HEK293 (cell line): Measurements from ENCODE around the gene CCNJL.

Experiments
- CTCF ChIA-PET: fragments of 350-600 bp; formaldehyde crosslinking; extraction: SDS; loops from one replicate; lab custom pipeline; 2021; ENCODE audit warnings: antibody characterized with exemption; lab: Yijun Ruan, JAX
- POLR2A ChIA-PET: fragments of 300-600 bp; formaldehyde crosslinking; extraction: SDS; loops from one replicate; lab custom pipeline; 2020; ENCODE audit warnings: antibody characterized with exemption, inconsistent platforms; lab: Yijun Ruan, JAX
- H3K27ac ChIP-seq: fragments of 200-500 bp; sonication (Bioruptor generic); 2 replicates; pipeline ENCODE4 v1.5.1; 2014; ENCODE audit warnings: low read depth, low read length, control low read depth, inconsistent platforms; ENCODE audit errors: extremely low read depth
- H3K36me3 ChIP-seq, 2 experiments: fragments of 200-500 bp in 1 of 2; sonication (Bioruptor generic) in 1 of 2; 1 replicate in 1 of 2; 2 replicates in 1 of 2; pipeline ENCODE4 v1.5.1; 2014 to 2017; ENCODE audit warnings: inconsistent platforms in 2 of 2, low read length in 2 of 2; ENCODE audit not compliant: control insufficient read depth in 2 of 2, insufficient read depth in 1 of 2
- H3K4me1 ChIP-seq: fragments of 200-500 bp; sonication (Bioruptor generic); 2 replicates; pipeline ENCODE4 v1.5.1; 2014; ENCODE audit warnings: mild to moderate bottlenecking, low read length, inconsistent platforms; ENCODE audit not compliant: control insufficient read depth, insufficient read depth
- H3K4me3 ChIP-seq: 2 replicates; pipeline ENCODE4 v1.5.1; 2011; ENCODE audit warnings: low read depth, mild to moderate bottlenecking, control low read depth, low read length, moderate library complexity
- H3K9me3 ChIP-seq: fragments of 200-500 bp; sonication (Bioruptor generic); 2 replicates; pipeline ENCODE4 v1.5.1; 2014; ENCODE audit warnings: low read depth, low read length, inconsistent platforms; ENCODE audit not compliant: control insufficient read depth, insufficient read depth
- GLI2 ChIP-seq: fragments of 450-650 bp; formaldehyde crosslinking; IDR thresholded peaks from 2 replicates; pipeline ENCODE4; 2017; ENCODE audit warnings: missing biosample characterization, missing genetic modification characterization, low read depth, borderline replicate concordance
- KLF10 ChIP-seq: fragments of 450-650 bp; IDR thresholded peaks from 2 replicates; pipeline ENCODE4 v1.5.1; 2018; ENCODE audit warnings: missing biosample characterization, mild to moderate bottlenecking, missing genetic modification characterization
- ZBTB17 ChIP-seq: fragments of 450-650 bp; formaldehyde crosslinking; IDR thresholded peaks from 2 replicates; pipeline ENCODE4 v1.5.1; 2016; ENCODE audit warnings: missing biosample characterization, missing genetic modification characterization
- ZBTB48 ChIP-seq: fragments of 450-650 bp; formaldehyde crosslinking; IDR thresholded peaks from 2 replicates; pipeline ENCODE4 v1.5.1; 2016; ENCODE audit warnings: missing biosample characterization, missing genetic modification characterization
- ZBTB7A ChIP-seq: fragments of 450-650 bp; formaldehyde crosslinking; IDR thresholded peaks from 2 replicates; pipeline ENCODE4 v1.5.1; 2016; ENCODE audit warnings: low read depth, missing biosample characterization, missing genetic modification characterization
- ZFP3 ChIP-seq: fragments of 450-650 bp; formaldehyde crosslinking; IDR thresholded peaks from 2 replicates; pipeline ENCODE4 v1.5.1; 2016; ENCODE audit warnings: low read depth, missing biosample characterization, missing genetic modification characterization
- ZNF248 ChIP-seq: fragments of 450-650 bp; formaldehyde crosslinking; IDR thresholded peaks from 2 replicates; pipeline ENCODE4 v1.5.1; 2017; ENCODE audit warnings: missing biosample characterization, missing genetic modification characterization
- ZNF354C ChIP-seq: fragments of 450-650 bp; formaldehyde crosslinking; IDR thresholded peaks from 2 replicates; pipeline ENCODE4 v1.5.1; 2016; ENCODE audit warnings: missing biosample characterization, missing genetic modification characterization, low read depth, borderline replicate concordance
- ZNF416 ChIP-seq: fragments of 450-650 bp; formaldehyde crosslinking; IDR thresholded peaks from 2 replicates; pipeline ENCODE4 v1.5.1; 2016; ENCODE audit warnings: missing biosample characterization, missing genetic modification characterization
- ZNF510 ChIP-seq: fragments of 450-650 bp; formaldehyde crosslinking; IDR thresholded peaks from 2 replicates; pipeline ENCODE4 v1.5.1; 2018; ENCODE audit warnings: mild to moderate bottlenecking, missing genetic modification characterization, missing biosample characterization; ENCODE audit not compliant: insufficient replicate concordance
- ZNF629 ChIP-seq: fragments of 450-650 bp; formaldehyde crosslinking; IDR thresholded peaks from 2 replicates; pipeline ENCODE4 v1.5.1; 2017; ENCODE audit warnings: missing biosample characterization, missing genetic modification characterization
- TF ChIP-seq, protein P1 (sequence below): fragments of 450-650 bp; formaldehyde crosslinking; IDR thresholded peaks from 2 replicates; pipeline ENCODE4 v1.5.1; 2017; ENCODE audit warnings: missing biosample characterization, missing genetic modification characterization
- TF ChIP-seq, protein P2 (sequence below): fragments of 450-650 bp; formaldehyde crosslinking; IDR thresholded peaks from 2 replicates; pipeline ENCODE4 v1.5.1; 2016; ENCODE audit warnings: missing biosample characterization, missing genetic modification characterization, low read depth
- TF ChIP-seq, protein P3 (sequence below): fragments of 450-650 bp; formaldehyde crosslinking; IDR thresholded peaks from 2 replicates; pipeline ENCODE4 v1.5.1; 2016; ENCODE audit warnings: missing biosample characterization, missing genetic modification characterization
- TF ChIP-seq, protein P4 (sequence below): fragments of 450-650 bp; formaldehyde crosslinking; IDR thresholded peaks from 2 replicates; pipeline ENCODE4 v1.5.1; 2017; ENCODE audit warnings: missing biosample characterization, missing genetic modification characterization
- TF ChIP-seq, protein P5 (sequence below): fragments of 450-650 bp; formaldehyde crosslinking; IDR thresholded peaks from 2 replicates; pipeline ENCODE4 v1.5.1; 2016; ENCODE audit warnings: missing biosample characterization, missing genetic modification characterization
- TF ChIP-seq, protein P6 (sequence below): fragments of 450-650 bp; formaldehyde crosslinking; IDR thresholded peaks from 2 replicates; pipeline ENCODE4 v1.5.1; 2016; ENCODE audit warnings: missing biosample characterization, missing genetic modification characterization

CCNJL gene

DNA sequence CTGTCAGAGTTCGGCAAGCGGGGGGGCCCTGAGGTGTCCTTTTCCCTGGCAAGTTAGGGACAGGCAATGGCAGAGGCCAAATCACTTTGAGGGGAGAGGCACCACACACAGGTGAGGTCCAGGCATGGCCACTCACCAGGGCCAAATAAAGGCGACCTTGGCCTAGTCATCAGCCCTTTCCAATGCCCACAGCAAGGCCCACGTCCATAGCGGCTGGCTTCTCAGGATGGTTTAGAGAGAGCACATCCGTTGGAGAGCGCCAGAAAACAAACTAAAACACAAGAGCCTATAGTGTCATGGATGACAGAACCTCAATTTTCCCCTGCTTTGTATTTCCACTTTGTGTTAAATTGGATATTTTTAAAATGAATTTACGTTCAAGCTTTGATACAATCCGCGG lies 7.0 kb downstream of the CCNJL start (continued):
- no peak for TF ChIP-seq GLI2 (tag by site-specific recombination)

DNA sequence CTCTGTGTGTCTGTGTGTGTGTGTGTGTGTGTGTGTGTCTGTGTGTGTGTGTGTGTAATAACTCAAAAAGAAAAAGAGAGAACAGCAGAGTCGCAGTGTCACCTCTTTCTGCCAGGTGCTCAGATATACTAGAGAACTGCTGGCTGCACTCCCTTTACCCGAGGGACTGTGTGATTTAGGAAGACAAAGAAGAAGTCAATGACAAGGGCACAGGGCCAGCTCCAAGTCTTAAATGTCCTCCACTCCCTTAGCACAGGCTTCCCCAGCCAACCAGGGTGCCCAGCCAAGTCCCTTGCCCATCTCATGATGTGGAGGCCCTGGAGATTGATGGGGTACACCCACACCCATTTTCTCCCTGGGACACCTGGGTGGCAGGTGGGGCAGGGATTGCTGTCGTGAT lies 8.7 kb downstream of the CCNJL start:
- Histone ChIP-seq H3K9me3 (no peaks in the 10 kb centered on the region), H3K27ac (no peak overlapping the region), H3K4me3 (no peak overlapping the region), H3K4me1 (no peaks in the 10 kb centered on the region), H3K36me3 (no peaks in the 10 kb centered on the region)
- CTCF ChIA-PET, result interaction anchor here (0.7 kb wide), 1 partner anchor 18 kb away, joined by 4 read pairs; no protein-coding TSS in a partner anchor
- POLR2A ChIA-PET, result interaction anchor here (0.6 kb wide), 1 partner anchor 29 kb away, joined by 3 read pairs; no protein-coding TSS in a partner anchor
- TF ChIP-seq ZNF510 (tag by site-specific recombination), result no peak
- no peak for TF ChIP-seq ZBTB48 (tag by site-specific recombination)
- TF ChIP-seq KLF10 (tag by site-specific recombination), result no peak
- TF ChIP-seq, protein P1, sequence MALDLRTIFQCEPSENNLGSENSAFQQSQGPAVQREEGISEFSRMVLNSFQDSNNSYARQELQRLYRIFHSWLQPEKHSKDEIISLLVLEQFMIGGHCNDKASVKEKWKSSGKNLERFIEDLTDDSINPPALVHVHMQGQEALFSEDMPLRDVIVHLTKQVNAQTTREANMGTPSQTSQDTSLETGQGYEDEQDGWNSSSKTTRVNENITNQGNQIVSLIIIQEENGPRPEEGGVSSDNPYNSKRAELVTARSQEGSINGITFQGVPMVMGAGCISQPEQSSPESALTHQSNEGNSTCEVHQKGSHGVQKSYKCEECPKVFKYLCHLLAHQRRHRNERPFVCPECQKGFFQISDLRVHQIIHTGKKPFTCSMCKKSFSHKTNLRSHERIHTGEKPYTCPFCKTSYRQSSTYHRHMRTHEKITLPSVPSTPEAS (tag by site-specific recombination), result peak; percentile 73

DNA sequence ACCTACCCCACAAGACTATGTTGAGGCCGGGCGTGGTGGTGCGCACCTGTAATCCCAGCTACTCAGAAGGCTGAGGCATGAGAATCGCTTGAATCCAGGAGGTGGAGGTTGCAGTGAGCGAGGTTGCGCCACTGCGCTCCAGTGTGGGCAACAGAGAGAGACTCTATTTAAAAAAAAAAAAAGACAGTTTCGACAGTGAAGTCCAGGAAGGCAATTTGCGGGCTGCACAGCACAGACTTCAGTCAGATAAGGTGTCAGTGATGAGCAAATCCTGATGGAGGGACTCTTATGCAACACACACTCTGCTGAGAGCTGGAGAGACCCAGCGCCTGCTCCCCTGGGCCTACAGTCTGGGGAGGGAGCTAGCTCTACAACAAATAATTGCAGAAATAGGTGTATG lies 14.2 kb downstream of the CCNJL start:
- POLR2A ChIA-PET, result no interaction called here
- Histone ChIP-seq H3K36me3 (no peaks in the 10 kb centered on the region), H3K4me1 (no peaks in the 10 kb centered on the region), H3K4me3 (no peak overlapping the region), H3K27ac (no peak overlapping the region), H3K9me3 (no peaks in the 10 kb centered on the region)
- CTCF ChIA-PET, result interaction anchor here (0.6 kb wide), 1 partner anchor 267 kb away, joined by 3 read pairs; no protein-coding TSS in a partner anchor
- no peak for TF ChIP-seq ZNF629 (tag by site-specific recombination)
- TF ChIP-seq, protein P2, sequence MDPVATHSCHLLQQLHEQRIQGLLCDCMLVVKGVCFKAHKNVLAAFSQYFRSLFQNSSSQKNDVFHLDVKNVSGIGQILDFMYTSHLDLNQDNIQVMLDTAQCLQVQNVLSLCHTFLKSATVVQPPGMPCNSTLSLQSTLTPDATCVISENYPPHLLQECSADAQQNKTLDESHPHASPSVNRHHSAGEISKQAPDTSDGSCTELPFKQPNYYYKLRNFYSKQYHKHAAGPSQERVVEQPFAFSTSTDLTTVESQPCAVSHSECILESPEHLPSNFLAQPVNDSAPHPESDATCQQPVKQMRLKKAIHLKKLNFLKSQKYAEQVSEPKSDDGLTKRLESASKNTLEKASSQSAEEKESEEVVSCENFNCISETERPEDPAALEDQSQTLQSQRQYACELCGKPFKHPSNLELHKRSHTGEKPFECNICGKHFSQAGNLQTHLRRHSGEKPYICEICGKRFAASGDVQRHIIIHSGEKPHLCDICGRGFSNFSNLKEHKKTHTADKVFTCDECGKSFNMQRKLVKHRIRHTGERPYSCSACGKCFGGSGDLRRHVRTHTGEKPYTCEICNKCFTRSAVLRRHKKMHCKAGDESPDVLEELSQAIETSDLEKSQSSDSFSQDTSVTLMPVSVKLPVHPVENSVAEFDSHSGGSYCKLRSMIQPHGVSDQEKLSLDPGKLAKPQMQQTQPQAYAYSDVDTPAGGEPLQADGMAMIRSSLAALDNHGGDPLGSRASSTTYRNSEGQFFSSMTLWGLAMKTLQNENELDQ, result no peak

DNA sequence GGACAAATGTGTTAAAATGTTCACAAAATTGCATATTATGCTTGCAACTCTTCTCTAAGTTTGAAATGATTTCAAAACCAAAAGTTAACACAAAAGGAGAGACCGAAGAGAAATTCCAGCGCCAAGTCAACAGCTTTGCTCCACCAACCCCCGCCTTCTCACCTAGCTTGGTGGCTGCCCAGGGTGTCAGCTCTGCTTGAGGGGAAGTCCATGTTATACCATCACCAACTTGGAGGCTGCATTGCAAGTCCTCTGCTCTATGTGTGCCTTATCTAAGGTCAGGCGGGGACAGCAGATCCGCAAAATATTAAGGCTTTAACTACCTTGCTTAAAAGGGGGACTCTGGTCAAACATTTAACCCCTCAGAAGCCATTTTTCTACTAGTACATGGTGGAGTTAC lies 14.6 kb downstream of the CCNJL start:
- no peaks in the 10 kb centered on the region for H3K9me3 ChIP-seq
- no peak overlapping the region for H3K27ac ChIP-seq
- ChIA-PET POLR2A (no interaction called here), CTCF (interaction anchor here (0.6 kb wide), 1 partner anchor 266 kb away, joined by 3 read pairs; no protein-coding TSS in a partner anchor)
- H3K4me3 ChIP-seq, result no peak overlapping the region
- no peaks in the 10 kb centered on the region for H3K36me3 ChIP-seq
- no peaks in the 10 kb centered on the region for H3K4me1 ChIP-seq
- TF ChIP-seq ZFP3 (no peak), ZBTB17 (tag by site-specific recombination) (no peak), ZNF248 (no peak), ZNF354C (tag by site-specific recombination) (no peak), ZBTB7A (tag by site-specific recombination) (no peak), ZNF416 (tag by site-specific recombination) (no peak)
- TF ChIP-seq, protein P3, sequence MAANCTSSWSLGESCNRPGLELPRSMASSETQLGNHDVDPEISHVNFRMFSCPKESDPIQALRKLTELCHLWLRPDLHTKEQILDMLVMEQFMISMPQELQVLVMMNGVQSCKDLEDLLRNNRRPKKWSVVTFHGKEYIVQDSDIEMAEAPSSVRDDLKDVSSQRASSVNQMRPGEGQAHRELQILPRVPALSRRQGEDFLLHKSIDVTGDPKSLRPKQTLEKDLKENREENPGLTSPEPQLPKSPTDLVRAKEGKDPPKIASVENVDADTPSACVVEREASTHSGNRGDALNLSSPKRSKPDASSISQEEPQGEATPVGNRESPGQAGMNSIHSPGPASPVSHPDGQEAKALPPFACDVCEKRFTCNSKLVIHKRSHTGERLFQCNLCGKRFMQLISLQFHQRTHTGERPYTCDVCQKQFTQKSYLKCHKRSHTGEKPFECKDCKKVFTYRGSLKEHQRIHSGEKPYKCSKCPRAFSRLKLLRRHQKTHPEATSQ, result no peak
- TF ChIP-seq, protein P4, sequence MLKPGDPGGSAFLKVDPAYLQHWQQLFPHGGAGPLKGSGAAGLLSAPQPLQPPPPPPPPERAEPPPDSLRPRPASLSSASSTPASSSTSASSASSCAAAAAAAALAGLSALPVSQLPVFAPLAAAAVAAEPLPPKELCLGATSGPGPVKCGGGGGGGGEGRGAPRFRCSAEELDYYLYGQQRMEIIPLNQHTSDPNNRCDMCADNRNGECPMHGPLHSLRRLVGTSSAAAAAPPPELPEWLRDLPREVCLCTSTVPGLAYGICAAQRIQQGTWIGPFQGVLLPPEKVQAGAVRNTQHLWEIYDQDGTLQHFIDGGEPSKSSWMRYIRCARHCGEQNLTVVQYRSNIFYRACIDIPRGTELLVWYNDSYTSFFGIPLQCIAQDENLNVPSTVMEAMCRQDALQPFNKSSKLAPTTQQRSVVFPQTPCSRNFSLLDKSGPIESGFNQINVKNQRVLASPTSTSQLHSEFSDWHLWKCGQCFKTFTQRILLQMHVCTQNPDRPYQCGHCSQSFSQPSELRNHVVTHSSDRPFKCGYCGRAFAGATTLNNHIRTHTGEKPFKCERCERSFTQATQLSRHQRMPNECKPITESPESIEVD (tag by site-specific recombination), result no peak
- TF ChIP-seq, protein P5, sequence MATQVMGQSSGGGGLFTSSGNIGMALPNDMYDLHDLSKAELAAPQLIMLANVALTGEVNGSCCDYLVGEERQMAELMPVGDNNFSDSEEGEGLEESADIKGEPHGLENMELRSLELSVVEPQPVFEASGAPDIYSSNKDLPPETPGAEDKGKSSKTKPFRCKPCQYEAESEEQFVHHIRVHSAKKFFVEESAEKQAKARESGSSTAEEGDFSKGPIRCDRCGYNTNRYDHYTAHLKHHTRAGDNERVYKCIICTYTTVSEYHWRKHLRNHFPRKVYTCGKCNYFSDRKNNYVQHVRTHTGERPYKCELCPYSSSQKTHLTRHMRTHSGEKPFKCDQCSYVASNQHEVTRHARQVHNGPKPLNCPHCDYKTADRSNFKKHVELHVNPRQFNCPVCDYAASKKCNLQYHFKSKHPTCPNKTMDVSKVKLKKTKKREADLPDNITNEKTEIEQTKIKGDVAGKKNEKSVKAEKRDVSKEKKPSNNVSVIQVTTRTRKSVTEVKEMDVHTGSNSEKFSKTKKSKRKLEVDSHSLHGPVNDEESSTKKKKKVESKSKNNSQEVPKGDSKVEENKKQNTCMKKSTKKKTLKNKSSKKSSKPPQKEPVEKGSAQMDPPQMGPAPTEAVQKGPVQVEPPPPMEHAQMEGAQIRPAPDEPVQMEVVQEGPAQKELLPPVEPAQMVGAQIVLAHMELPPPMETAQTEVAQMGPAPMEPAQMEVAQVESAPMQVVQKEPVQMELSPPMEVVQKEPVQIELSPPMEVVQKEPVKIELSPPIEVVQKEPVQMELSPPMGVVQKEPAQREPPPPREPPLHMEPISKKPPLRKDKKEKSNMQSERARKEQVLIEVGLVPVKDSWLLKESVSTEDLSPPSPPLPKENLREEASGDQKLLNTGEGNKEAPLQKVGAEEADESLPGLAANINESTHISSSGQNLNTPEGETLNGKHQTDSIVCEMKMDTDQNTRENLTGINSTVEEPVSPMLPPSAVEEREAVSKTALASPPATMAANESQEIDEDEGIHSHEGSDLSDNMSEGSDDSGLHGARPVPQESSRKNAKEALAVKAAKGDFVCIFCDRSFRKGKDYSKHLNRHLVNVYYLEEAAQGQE (tag by site-specific recombination), result no peak
- TF ChIP-seq, protein P6, sequence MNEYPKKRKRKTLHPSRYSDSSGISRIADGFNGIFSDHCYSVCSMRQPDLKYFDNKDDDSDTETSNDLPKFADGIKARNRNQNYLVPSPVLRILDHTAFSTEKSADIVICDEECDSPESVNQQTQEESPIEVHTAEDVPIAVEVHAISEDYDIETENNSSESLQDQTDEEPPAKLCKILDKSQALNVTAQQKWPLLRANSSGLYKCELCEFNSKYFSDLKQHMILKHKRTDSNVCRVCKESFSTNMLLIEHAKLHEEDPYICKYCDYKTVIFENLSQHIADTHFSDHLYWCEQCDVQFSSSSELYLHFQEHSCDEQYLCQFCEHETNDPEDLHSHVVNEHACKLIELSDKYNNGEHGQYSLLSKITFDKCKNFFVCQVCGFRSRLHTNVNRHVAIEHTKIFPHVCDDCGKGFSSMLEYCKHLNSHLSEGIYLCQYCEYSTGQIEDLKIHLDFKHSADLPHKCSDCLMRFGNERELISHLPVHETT (tag by site-specific recombination), result no peak
